CD14-positive monocyte (primary cell): ENCODE measurements around the gene PKDCC. TPM values are rescaled to one million over a fixed set of nuclear protein-coding genes. Genes with fewer than 3 reads are reported as not detected.

Experiments used
- DNase-seq, 3 donors: peaks; one replicate each; pipeline ENCODE4 v3.0.0-alpha.2; 2011 to 2022
- H2AFZ ChIP-seq: 2 replicates; pipeline ENCODE4 v1.6.0; 2012; ENCODE audit warnings: mild to moderate bottlenecking, low read depth, low read length, inconsistent platforms; ENCODE audit not compliant: insufficient read depth, poor library complexity, severe bottlenecking
- H3K27ac ChIP-seq, 2 donors: 1 replicate in 1 of 2; 2 replicates in 1 of 2; pipeline ENCODE4 v1.5.1; 2012 to 2013; ENCODE audit warnings: low read length in 2 of 2, control low read depth in 1 of 2, inconsistent platforms in 1 of 2, low read depth in 1 of 2, mild to moderate bottlenecking in 1 of 2
- H3K27me3 ChIP-seq, 2 donors: one replicate each; pipeline versions ENCODE4 v1.6.0 to v1.6.1; 2011 to 2013; ENCODE audit warnings: low read length in 2 of 2; ENCODE audit not compliant: control insufficient read depth in 2 of 2, insufficient read depth in 2 of 2
- H3K36me3 ChIP-seq, 2 donors: replicated peaks in 1 of 2; 1 replicate in 1 of 2; 2 replicates in 1 of 2; pipeline versions ENCODE4 v1.5.1 to v1.6.1; 2012 to 2013; ENCODE audit warnings: low read length in 2 of 2, control low read depth in 1 of 2, inconsistent platforms in 1 of 2, mild to moderate bottlenecking in 1 of 2; ENCODE audit not compliant: insufficient read depth in 2 of 2, control insufficient read depth in 1 of 2
- H3K4me1 ChIP-seq, 2 donors: 1 replicate in 1 of 2; 2 replicates in 1 of 2; pipeline versions ENCODE4 v1.5.1 to v1.6.1; 2012 to 2013; ENCODE audit warnings: low read length in 2 of 2, control low read depth in 1 of 2, inconsistent platforms in 1 of 2, mild to moderate bottlenecking in 1 of 2, moderate library complexity in 1 of 2; ENCODE audit not compliant: insufficient read depth in 2 of 2, control insufficient read depth in 1 of 2
- H3K4me2 ChIP-seq: replicated peaks from 2 replicates; pipeline ENCODE3; 2012; ENCODE audit warnings: low read length, moderate library complexity, mild to moderate bottlenecking; ENCODE audit not compliant: poor library complexity, severe bottlenecking; ENCODE audit errors: extremely low read depth
- H3K4me3 ChIP-seq, 3 experiments: fragments of 200-600 bp in 1 of 3; sonication (generic) in 1 of 3; replicated peaks in 1 of 3; 1 replicate in 2 of 3; 2 replicates in 1 of 3; pipeline ENCODE4 v1.5.1; 2011 to 2013; ENCODE audit warnings: low read length in 3 of 3, mild to moderate bottlenecking in 3 of 3, control low read depth in 2 of 3, low read depth in 2 of 3, inconsistent platforms in 1 of 3, moderate library complexity in 1 of 3
- H3K79me2 ChIP-seq: 2 replicates; pipeline ENCODE4 v1.6.0; 2012; ENCODE audit warnings: mild to moderate bottlenecking, control low read depth, inconsistent platforms, low read length, moderate library complexity; ENCODE audit not compliant: insufficient read depth
- H3K9ac ChIP-seq: 2 replicates; pipeline ENCODE4 v1.6.0; 2017; ENCODE audit warnings: low read length, mild to moderate bottlenecking; ENCODE audit not compliant: insufficient read depth, poor library complexity, severe bottlenecking
- H3K9me3 ChIP-seq, 2 donors: replicated peaks in 1 of 2; 1 replicate in 1 of 2; 2 replicates in 1 of 2; pipeline versions ENCODE4 v1.5.1 to v1.6.1; 2012 to 2013; ENCODE audit warnings: low read length in 2 of 2, control low read depth in 1 of 2; ENCODE audit not compliant: control insufficient read depth in 1 of 2, insufficient read depth in 1 of 2
- H4K20me1 ChIP-seq: 2 replicates; pipeline ENCODE4 v1.6.0; 2012; ENCODE audit warnings: mild to moderate bottlenecking, low read length, control low read depth, moderate library complexity; ENCODE audit not compliant: insufficient read depth
- H3K27ac Mint-ChIP-seq, 7 donors: one replicate each; pipeline ENCODE4 v1.8.0; 2020; ENCODE audit warnings: mild to moderate bottlenecking in 7 of 7, mixed read lengths in 7 of 7, moderate library complexity in 6 of 7, inconsistent platforms in 2 of 7
- H3K27me3 Mint-ChIP-seq, 3 donors: one replicate each; pipeline ENCODE4 v1.8.0; 2021 to 2022; ENCODE audit warnings: low read depth in 3 of 3, mild to moderate bottlenecking in 3 of 3, mixed read lengths in 3 of 3, moderate library complexity in 3 of 3, inconsistent platforms in 1 of 3
- H3K36me3 Mint-ChIP-seq, 2 donors: one replicate each; pipeline ENCODE4 v1.8.0; 2020; ENCODE audit warnings: mixed read lengths in 2 of 2, inconsistent platforms in 1 of 2, mild to moderate bottlenecking in 1 of 2
- H3K4me1 Mint-ChIP-seq: one replicate; pipeline ENCODE4 v1.8.0; 2020; ENCODE audit warnings: mild to moderate bottlenecking, mixed read lengths
- H3K4me3 Mint-ChIP-seq, 2 donors: one replicate each; pipeline ENCODE4 v1.8.0; 2020; ENCODE audit warnings: mild to moderate bottlenecking in 2 of 2, mixed read lengths in 2 of 2, moderate library complexity in 1 of 2
- H3K9me3 Mint-ChIP-seq, 7 donors: one replicate each; pipeline ENCODE4 v1.8.0; 2020 to 2022; ENCODE audit warnings: mixed read lengths in 7 of 7, mild to moderate bottlenecking in 6 of 7, moderate library complexity in 6 of 7, inconsistent platforms in 2 of 7
- CTCF ChIP-seq: fragments of 200-600 bp; IDR thresholded peaks from one replicate; pipeline ENCODE4 v1.8.0; 2022; ENCODE audit warnings: antibody characterized with exemption, mild to moderate bottlenecking
- WGBS: methylation state at CpG from one replicate; pipeline ENCODE4 v1.1.5; 2013; ENCODE audit warnings: missing lambda C conversion rate; ENCODE audit not compliant: insufficient coverage; 5-methylcytosine and 5-hydroxymethylcytosine counted together
- intact Hi-C, 2 donors: fragments of 100-400 bp; cut with micrococcal nuclease; formaldehyde crosslinking; loops; one replicate each; pipeline versions ENCODE4 v1.15.0 to v1.15.1; 2023
- polyA plus RNA-seq, 3 donors: library from polyadenylated mRNA; depleted of rRNA in 1 of 3; unstranded in 2 of 3; stranded (reverse) in 1 of 3; fragments of 300-500 nt in 2 of 3; fragments of >200 nt in 1 of 3; fragmentation: Illumina TruSeq in 2 of 3; gene quantifications; 1 replicate in 2 of 3; 2 replicates in 1 of 3; pipeline ENCODE4 v1.2.3, GENCODE V29; 2012 to 2021

Gene PKDCC
- polyA plus RNA-seq, 3 donors: not detected

GRCh38 chr2:42036940-42037339 lies 10.9 kb upstream of the PKDCC start:
- H3K9me3 ChIP-seq: no peaks in the 10 kb centered on the region
- Mint-ChIP-seq H3K4me1 (no peaks in the 10 kb centered on the region), H3K9me3 (peaks cover 0 to 6% (median 0%) of the 10 kb centered on the region in 7 donors), H3K4me3 (no peak overlapping the region), H3K27ac (no peak overlapping the region), H3K27me3 (peaks cover 4 to 22% (median 5%) of the 10 kb centered on the region in 3 donors), H3K36me3 (no peaks in the 10 kb centered on the region)
- H3K4me1 ChIP-seq: no peaks in the 10 kb centered on the region
- no peak for TF ChIP-seq CTCF
- no peaks in the 10 kb centered on the region for H3K79me2 ChIP-seq
- H3K36me3 ChIP-seq: no peaks in the 10 kb centered on the region
- DNase-seq: no peak
- no peak overlapping the region for H3K27ac ChIP-seq
- no peak overlapping the region for H3K4me2 ChIP-seq
- no peaks in the 10 kb centered on the region for H4K20me1 ChIP-seq
- no peak overlapping the region for H3K9ac ChIP-seq
- WGBS: 100% methylated on average over 2 of the region's 8 CpGs
- intact Hi-C loops: no loop called here
- no peak overlapping the region for H3K4me3 ChIP-seq
- no peak overlapping the region for H2AFZ ChIP-seq
- H3K27me3 ChIP-seq: peaks cover 0 to 3% of the 10 kb centered on the region in 2 donors

- DNase-seq: no peak
- Mint-ChIP-seq H3K36me3 (no peaks in the 10 kb centered on the region), H3K27me3 (peaks cover 23 to 42% (median 28%) of the 10 kb centered on the region in 3 donors), H3K4me3 (no peak overlapping the region), H3K9me3 (no peaks in the 10 kb centered on the region), H3K27ac (no peak overlapping the region), H3K4me1 (no peaks in the 10 kb centered on the region)
- Histone ChIP-seq H4K20me1 (no peaks in the 10 kb centered on the region), H3K36me3 (no peaks in the 10 kb centered on the region), H3K4me2 (no peak overlapping the region), H3K27me3 (peaks cover 2 to 26% of the 10 kb centered on the region in 2 donors), H3K79me2 (no peaks in the 10 kb centered on the region), H3K9ac (no peak overlapping the region), H2AFZ (no peak overlapping the region), H3K4me3 (no peak overlapping the region), H3K27ac (no peak overlapping the region), H3K4me1 (no peaks in the 10 kb centered on the region), H3K9me3 (no peaks in the 10 kb centered on the region)
- TF ChIP-seq CTCF: no peak
- WGBS: 74% methylated on average over 5 of the region's 9 CpGs
- intact Hi-C loops: no loop called here
Observed at GRCh38 chr2:42040643-42041278, 7.1 kb upstream of the PKDCC start.
